Nephron (organoid): ENCODE data around the gene BRAF.
A peak's percentile ranks its signal among the peaks of the same experiment; 100 is the strongest.
"Not testable (repeated sequence)": the region's sequence is repeated elsewhere in the genome, so short reads cannot be mapped to it uniquely, and the experiment has no call there.

Experiments
- H3K27ac Mint-ChIP-seq, 3 experiments: 2 replicates each; pipeline ENCODE4 v1.8.0; 2020; ENCODE audit warnings: mixed read lengths in 3 of 3, mild to moderate bottlenecking in 2 of 3, moderate library complexity in 1 of 3
- H3K27me3 Mint-ChIP-seq: 2 replicates; pipeline ENCODE4 v1.8.0; 2021; ENCODE audit warnings: low read depth, mild to moderate bottlenecking, moderate library complexity, mixed read lengths
- H3K36me3 Mint-ChIP-seq: 2 replicates; pipeline ENCODE4 v1.8.0; 2020; ENCODE audit warnings: low read depth, mixed read lengths
- H3K4me1 Mint-ChIP-seq: 2 replicates; pipeline ENCODE4 v1.8.0; 2020; ENCODE audit warnings: mixed read lengths
- H3K4me3 Mint-ChIP-seq, 3 experiments: 2 replicates each; pipeline ENCODE4 v1.8.0; 2020; ENCODE audit warnings: mild to moderate bottlenecking in 3 of 3, mixed read lengths in 3 of 3, moderate library complexity in 2 of 3
- H3K9me3 Mint-ChIP-seq: 2 replicates; pipeline ENCODE4 v1.8.0; 2020; ENCODE audit warnings: mixed read lengths
- CTCF ChIP-seq, 3 experiments: fragments of 200-600 bp; sonication (generic); IDR thresholded peaks; one replicate each; pipeline ENCODE4 v1.5.0; 2021; ENCODE audit warnings: antibody characterized with exemption in 3 of 3; ENCODE audit not compliant: unreplicated experiment in 3 of 3

Gene BRAF

DNA sequence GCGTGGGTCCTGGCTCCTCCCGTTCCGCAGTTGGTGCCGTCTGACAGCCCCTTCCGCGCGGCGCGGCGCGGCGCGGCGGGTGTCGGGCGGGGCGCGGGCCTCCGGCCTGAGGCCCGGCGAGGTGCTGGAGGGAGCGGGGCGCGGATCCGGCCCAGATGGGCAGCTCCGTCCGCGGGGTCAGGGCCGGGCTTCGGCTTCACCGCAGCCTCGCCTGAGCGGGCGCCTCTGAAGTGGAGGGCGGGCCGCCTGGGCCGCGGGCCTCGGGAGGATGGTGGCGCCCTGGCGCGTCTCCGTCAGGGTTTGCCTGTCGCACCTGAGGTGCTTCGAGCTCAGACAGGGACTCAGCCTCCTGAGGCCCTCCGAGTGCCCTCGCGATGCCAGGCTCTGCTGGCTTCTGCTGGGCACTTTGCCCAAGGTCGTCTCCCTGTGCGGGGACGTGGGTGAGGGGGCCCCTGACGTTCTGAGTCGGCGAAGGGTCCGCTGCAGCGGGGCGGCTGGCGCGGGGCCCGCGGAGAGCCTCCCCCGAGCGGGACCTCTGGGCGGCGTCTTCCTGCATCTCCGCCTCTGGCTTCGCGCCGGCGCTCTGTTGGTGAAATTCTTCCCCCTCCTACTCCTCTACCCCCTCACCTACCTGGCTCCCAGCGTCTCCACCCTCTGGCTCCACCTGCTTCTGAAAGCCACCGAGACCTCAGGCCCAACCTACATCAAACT is 251.5 kb downstream of the BRAF start:
- Mint-ChIP-seq H3K27me3 (peaks cover 3% of the 10 kb centered on the region), H3K9me3 (no peaks in the 10 kb centered on the region), H3K4me3 (peak overlapping the region; percentile 85 to 91 (median 89)), H3K4me1 (peaks cover 24% of the 10 kb centered on the region), H3K27ac (peak overlapping the region; percentile 42 to 65 (median 58)), H3K36me3 (peaks cover 13% of the 10 kb centered on the region)
- TF ChIP-seq CTCF (IDR thresholded peaks at IDR 0.05; ENCODE audit: unreplicated experiment in 3 of 3): no peak

DNA sequence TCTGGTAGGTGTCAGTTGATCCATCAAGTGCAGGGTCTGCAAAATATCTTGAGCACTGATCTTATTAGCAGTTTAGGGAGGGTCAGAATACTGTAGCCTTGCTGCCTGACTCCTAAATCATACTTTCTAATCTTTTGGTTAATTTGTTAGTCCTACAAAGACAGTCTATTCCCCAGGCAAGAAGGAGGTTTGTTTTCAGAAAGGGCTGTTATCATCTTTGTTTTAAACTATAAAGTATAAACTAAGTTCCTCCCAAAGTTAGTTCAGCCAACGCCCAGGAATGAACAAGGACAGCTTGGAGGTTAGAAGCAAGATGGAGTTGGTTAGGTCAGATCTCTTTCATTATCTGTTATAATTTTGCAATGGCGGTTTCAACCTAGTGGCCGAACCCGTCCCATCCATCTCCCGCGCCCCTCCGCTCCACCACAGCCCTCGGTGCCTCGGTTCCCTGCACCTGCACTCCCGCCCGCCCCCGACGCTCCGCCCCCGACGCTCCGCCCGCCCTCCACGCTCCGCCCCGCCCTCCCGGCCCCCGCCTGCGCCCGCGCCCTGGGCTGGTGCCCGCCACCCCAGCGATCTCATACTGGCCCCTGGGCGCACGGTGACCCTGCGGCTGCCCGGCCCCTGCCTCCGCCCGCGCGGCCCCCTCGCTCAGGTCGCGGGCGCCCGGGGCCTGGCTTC is 252.2 kb downstream of the BRAF start, which contains the start of gene ADCK2:
ADCK2 (plus strand) TSS at position 564 of the 681 bp plus-strand sequence. CDS start 386 bp downstream, outside the sequence.
- no peak for TF ChIP-seq CTCF (IDR thresholded peaks at IDR 0.05; ENCODE audit: unreplicated experiment in 3 of 3)
- H3K4me3 Mint-ChIP-seq: peak within 1 kb of the TSS; percentile 89 to 91 (median 89)

GRCh38 chr7:140671966-140672365 is 252.8 kb downstream of the BRAF start:
- Mint-ChIP-seq H3K4me3 (peak overlapping the region; percentile 78 to 89 (median 83)), H3K9me3 (no peaks in the 10 kb centered on the region), H3K4me1 (peaks cover 24% of the 10 kb centered on the region), H3K36me3 (peaks cover 3% of the 10 kb centered on the region), H3K27me3 (peaks cover 3% of the 10 kb centered on the region), H3K27ac (peak overlapping the region; percentile 51 to 81 (median 77))
- TF ChIP-seq CTCF (IDR thresholded peaks at IDR 0.05; ENCODE audit: unreplicated experiment in 3 of 3): no peak

More for the DNA sequence above, 252.2 kb downstream of the BRAF start, which contains the start of gene ADCK2:
- H3K4me1 Mint-ChIP-seq: peaks cover 24% of the 10 kb centered on the region
- no peaks in the 10 kb centered on the region for H3K9me3 Mint-ChIP-seq
- peaks cover 6% of the 10 kb centered on the region for H3K36me3 Mint-ChIP-seq
- H3K27ac Mint-ChIP-seq: peak within 1 kb of the TSS; percentile 51 to 81 (median 77)
- peaks cover 3% of the 10 kb centered on the region for H3K27me3 Mint-ChIP-seq

DNA sequence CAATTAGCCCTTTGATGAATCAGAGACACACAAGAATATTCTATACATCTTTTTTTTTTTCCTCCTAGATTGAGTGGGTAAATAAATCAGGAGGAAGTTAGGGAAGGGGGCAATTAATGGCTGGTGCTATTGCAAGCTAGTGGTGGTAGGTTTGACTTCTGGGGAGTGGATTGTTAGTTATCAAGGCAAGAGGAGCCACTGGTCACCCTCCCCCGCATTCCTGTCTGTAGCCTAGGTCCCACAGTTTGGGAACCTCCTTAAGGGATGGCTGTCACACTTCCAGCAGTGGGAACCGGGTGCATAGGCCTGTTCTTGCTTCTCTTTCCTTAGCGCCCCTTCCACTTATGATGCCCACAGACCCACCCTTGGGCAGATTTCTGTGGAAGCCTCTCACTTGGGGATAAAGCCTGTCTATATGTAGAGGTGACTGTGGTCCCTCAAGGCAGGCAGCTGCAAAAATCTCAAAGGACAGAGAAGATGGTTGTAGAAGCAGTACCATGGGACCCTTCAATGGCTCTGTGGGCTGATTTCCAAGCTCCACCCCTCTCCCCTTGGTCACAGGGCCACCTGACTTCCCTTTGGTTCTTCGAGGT is 254.3 kb downstream of the BRAF start:
- H3K27me3 Mint-ChIP-seq: peaks cover 3% of the 10 kb centered on the region

GRCh38 chr7:140669862-140670261 is 254.9 kb downstream of the BRAF start:
- H3K27ac Mint-ChIP-seq, H3K27me3 Mint-ChIP-seq, H3K36me3 Mint-ChIP-seq, H3K9me3 Mint-ChIP-seq: not testable (repeated sequence)
- Mint-ChIP-seq H3K4me1 (peaks cover 16% of the 10 kb centered on the region), H3K4me3 (peak overlapping the region in 2 of 3 experiments; percentile 59)

More for the DNA sequence above, 254.3 kb downstream of the BRAF start:
- H3K27ac Mint-ChIP-seq: no peak overlapping the region
- peaks cover 21% of the 10 kb centered on the region for H3K4me1 Mint-ChIP-seq
- H3K36me3 Mint-ChIP-seq: no peaks in the 10 kb centered on the region
- peak overlapping the region; percentile 34 to 59 (median 46) for H3K4me3 Mint-ChIP-seq
- no peaks in the 10 kb centered on the region for H3K9me3 Mint-ChIP-seq
- no peak for TF ChIP-seq CTCF (IDR thresholded peaks at IDR 0.05; ENCODE audit: unreplicated experiment in 3 of 3)

- H3K27ac Mint-ChIP-seq: no peak overlapping the region
- no peaks in the 10 kb centered on the region for H3K36me3 Mint-ChIP-seq
- H3K4me1 Mint-ChIP-seq: peaks cover 12% of the 10 kb centered on the region
- H3K9me3 Mint-ChIP-seq: no peaks in the 10 kb centered on the region
- peaks cover 3% of the 10 kb centered on the region for H3K27me3 Mint-ChIP-seq
- H3K4me3 Mint-ChIP-seq: no peak overlapping the region
- TF ChIP-seq CTCF (IDR thresholded peaks at IDR 0.05; ENCODE audit: unreplicated experiment in 3 of 3): no peak
Measured at GRCh38 chr7:140669352-140669751, 255.4 kb downstream of the BRAF start.
